ENCODE results near the gene KCNJ16.

KCNJ16 gene

GRCh38 chr17:70098030-70098429, 23.0 kb downstream of the KCNJ16 start:
- DNase-seq: no peak

GRCh38 chr17:70099294-70099693, 24.3 kb downstream of the KCNJ16 start:
- no peak for DNase-seq

GRCh38 chr17:70099884-70100283, 24.9 kb downstream of the KCNJ16 start:
- DNase-seq: no peak

GRCh38 chr17:70100983-70101382, 26.0 kb downstream of the KCNJ16 start:
- no peak for DNase-seq

- DNase-seq: no peak
Measured at GRCh38 chr17:70102531-70102930, 27.5 kb downstream of the KCNJ16 start.

- peak in 3 of 56 donors; percentile 1 to 5 (median 3) for DNase-seq
Measured at GRCh38 chr17:70104791-70105523, 29.9 kb downstream of the KCNJ16 start.

- DNase-seq: no peak
Measured at GRCh38 chr17:70105641-70106040, 30.6 kb downstream of the KCNJ16 start.

- DNase-seq: no peak
Measured at GRCh38 chr17:70106551-70106950, 31.5 kb downstream of the KCNJ16 start.

GRCh38 chr17:70107441-70107840, 32.4 kb downstream of the KCNJ16 start:
- no peak for DNase-seq

GRCh38 chr17:70107904-70108565, 33.0 kb downstream of the KCNJ16 start:
- no peak for DNase-seq

GRCh38 chr17:70109497-70109896, 34.5 kb downstream of the KCNJ16 start:
- no peak for DNase-seq

- peak in 1 of 56 donors; percentile 3 for DNase-seq
Measured at GRCh38 chr17:70110443-70110880, 35.4 kb downstream of the KCNJ16 start.

GRCh38 chr17:70111201-70111600, 36.2 kb downstream of the KCNJ16 start:
- no peak for DNase-seq

- DNase-seq: no peak
Measured at GRCh38 chr17:70114405-70114804, 39.4 kb downstream of the KCNJ16 start.

GRCh38 chr17:70115126-70115525, 40.1 kb downstream of the KCNJ16 start:
- DNase-seq: no peak

GRCh38 chr17:70116919-70117318, 41.9 kb downstream of the KCNJ16 start:
- DNase-seq: no peak

- no peak for DNase-seq
Measured at GRCh38 chr17:70119545-70119944, 44.5 kb downstream of the KCNJ16 start.

- DNase-seq: no peak
Measured at GRCh38 chr17:70119983-70120382, 45.0 kb downstream of the KCNJ16 start.

- DNase-seq: no peak
Measured at GRCh38 chr17:70120425-70120824, 45.4 kb downstream of the KCNJ16 start.

- DNase-seq: no peak
Measured at GRCh38 chr17:70121126-70121525, 46.1 kb downstream of the KCNJ16 start.

- DNase-seq: no peak
Measured at GRCh38 chr17:70123193-70123592, 48.2 kb downstream of the KCNJ16 start.

- no peak for DNase-seq
Measured at GRCh38 chr17:70124723-70125122, 49.7 kb downstream of the KCNJ16 start.

Measured in amygdala (tissue), 56 donors.